ENCODE results near the gene MEX3D.

- no peak for TF ChIP-seq ZNF362 (tag by site-specific recombination; IDR thresholded peaks at IDR 0.05)
- no peak for TF ChIP-seq ZNF513 (tag by site-specific recombination; IDR thresholded peaks at IDR 0.05)
- no peak for TF ChIP-seq ZSCAN4 (tag by site-specific recombination; IDR thresholded peaks at IDR 0.05)
- TF ChIP-seq ELK4 (IDR thresholded peaks at IDR 0.05; ENCODE audit: borderline replicate concordance, low read depth, low read length): no peak
- no peak for TF ChIP-seq TRIM28 (IDR thresholded peaks at IDR 0.05; ENCODE audit: borderline replicate concordance, low read length)
- TF ChIP-seq CTCF (tag by site-specific recombination; IDR thresholded peaks at IDR 0.05): no peak
- no peak for TF ChIP-seq SP2 (tag by site-specific recombination; IDR thresholded peaks at IDR 0.05)
- no peak for TF ChIP-seq KLF8 (tag by site-specific recombination; IDR thresholded peaks at IDR 0.05)
- TF ChIP-seq ZNF837 (tag by site-specific recombination; IDR thresholded peaks at IDR 0.05): no peak
These were observed 53.0 kb downstream of the MEX3D start for GRCh38 chr19:1514986-1515721.
